SK-N-MC (cell line): ENCODE data around the gene NIPA2.

Experiments
- EZH2 ChIP-seq: fragments of 200-600 bp; sonication (generic); IDR thresholded peaks from one replicate; pipeline ENCODE4 v1.6.1; 2017; ENCODE audit warnings: antibody characterized with exemption
- POLR2AphosphoS5 ChIP-seq: IDR thresholded peaks from 2 replicates; pipeline ENCODE4 v1.6.1; 2012; ENCODE audit warnings: mild to moderate bottlenecking, low read depth, low read length, borderline replicate concordance

GRCh38 chr15:22873841-22874240, 35.4 kb downstream of the NIPA2 start:
- TF ChIP-seq EZH2 (no peak), POLR2AphosphoS5 (no peak)
